Colon (tissue), 2 donors: ENCODE results near the gene PACSIN2.
A peak's percentile ranks its signal among the peaks of the same experiment; 100 is the strongest.
"Not testable (repeated sequence)": the region's sequence is repeated elsewhere in the genome, so short reads cannot be mapped to it uniquely, and the experiment has no call there.

Experiments used
- FAIRE-seq: peaks from 2 replicates; lab custom pipeline; 2012; peaks lifted over from hg19 to GRCh38; lab: Jason Lieb, UNC
- donor health status: control.
- donor health status: control.

PACSIN2 gene

DNA sequence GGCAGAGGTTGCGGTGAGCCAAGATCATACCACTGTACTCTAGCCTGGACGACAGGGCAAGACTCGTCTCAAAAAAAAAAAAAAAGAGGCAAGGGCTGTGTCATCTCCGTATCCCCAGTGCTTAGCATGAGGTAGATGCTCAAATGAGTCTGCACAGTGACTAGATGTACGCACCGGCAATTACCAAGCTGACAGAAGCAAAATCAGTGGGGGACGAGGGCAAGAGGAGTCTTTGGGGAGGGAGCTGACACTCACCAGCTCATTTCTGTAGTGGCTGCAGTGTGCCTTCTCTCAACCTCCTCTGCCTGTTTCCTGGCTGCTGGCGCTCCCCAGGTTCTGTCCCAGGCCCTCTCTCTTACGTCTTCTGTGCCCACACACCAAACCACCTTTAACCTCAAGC, 69.9 kb downstream of the PACSIN2 start:
- no peak for FAIRE-seq

GRCh38 chr22:42944409-42944808, 70.5 kb downstream of the PACSIN2 start:
- no peak for FAIRE-seq

DNA sequence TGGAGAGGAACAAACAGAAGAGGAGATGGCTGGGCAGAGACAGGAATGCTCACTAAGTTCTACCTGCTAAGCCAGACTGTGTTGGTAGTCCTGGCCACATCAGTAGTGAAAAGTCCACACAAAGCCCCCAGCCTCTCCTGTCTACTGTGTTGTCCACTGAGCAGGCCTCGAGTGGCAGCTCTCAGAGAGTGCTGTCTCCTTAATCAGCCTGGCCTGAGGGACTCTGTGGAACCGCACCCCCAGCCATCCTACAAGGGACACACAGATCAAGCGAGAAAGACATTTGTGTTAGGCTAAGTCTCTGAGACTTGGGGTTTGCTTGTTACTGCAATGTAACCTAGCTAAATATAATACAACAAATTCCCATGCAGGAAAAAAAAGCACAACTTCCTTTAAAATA, 71.0 kb downstream of the PACSIN2 start:
- FAIRE-seq, result no peak

GRCh38 chr22:42942351-42942750, 72.6 kb downstream of the PACSIN2 start:
- FAIRE-seq, result no peak

DNA sequence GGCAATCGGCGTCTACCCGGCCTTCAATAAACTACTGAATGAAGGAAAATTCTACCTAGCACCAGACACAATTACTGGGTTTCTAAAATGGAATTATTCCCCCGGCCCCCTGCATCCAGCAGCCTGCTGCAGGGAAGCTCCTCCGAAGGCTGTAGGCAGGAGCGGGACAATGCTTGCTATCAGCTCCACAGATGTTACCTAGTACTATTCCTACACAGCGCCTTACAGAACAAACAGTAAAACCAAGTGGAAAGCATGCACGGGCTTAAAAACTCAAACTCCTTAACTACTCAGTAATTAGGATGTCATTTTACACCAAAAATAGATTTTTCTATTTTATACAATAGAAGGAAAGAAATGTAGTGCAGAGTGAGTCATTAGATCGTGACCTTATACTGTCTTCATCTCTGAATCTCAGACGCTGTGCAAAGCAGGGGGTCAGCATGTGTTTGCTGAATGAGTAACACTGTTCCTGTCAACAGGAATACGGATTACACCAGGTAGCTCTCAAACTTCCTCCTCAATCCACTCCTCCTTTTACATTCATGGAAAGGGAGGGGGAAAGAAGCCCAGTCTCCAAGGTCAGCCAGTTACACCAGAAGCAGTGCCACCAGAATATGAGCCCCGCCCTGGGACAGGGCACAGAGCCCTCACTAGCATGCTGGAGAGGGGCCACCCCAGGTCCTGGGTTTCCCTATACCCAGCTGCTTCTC, 74.9 kb downstream of the PACSIN2 start:
- FAIRE-seq, result no peak

- FAIRE-seq, result no peak
These were observed 75.5 kb downstream of the PACSIN2 start for GRCh38 chr22:42939451-42939881.

GRCh38 chr22:42938976-42939375, 76.0 kb downstream of the PACSIN2 start:
- no peak for FAIRE-seq

DNA sequence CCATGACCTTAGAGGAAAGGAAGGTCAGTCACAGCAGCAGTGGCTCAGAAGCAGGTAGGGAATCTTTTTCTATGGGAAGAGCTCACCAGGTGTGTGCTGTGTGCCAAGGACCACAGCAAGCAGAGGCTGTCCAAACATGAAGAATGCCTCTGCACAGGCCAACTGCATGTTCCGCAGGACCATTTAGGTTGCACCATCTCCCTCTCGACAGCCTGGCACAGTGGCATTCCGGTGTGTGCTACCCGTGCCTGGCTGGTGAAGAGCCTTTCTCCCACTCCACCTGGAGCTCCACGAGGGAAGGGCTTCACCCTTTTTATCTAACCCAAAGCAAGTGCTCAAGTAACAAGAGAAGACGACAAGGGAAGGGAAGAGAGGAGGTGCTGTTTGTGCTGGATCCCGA, 76.5 kb downstream of the PACSIN2 start:
- FAIRE-seq, result no peak

GRCh38 chr22:42937164-42937843, 77.6 kb downstream of the PACSIN2 start:
- FAIRE-seq, result no peak

DNA sequence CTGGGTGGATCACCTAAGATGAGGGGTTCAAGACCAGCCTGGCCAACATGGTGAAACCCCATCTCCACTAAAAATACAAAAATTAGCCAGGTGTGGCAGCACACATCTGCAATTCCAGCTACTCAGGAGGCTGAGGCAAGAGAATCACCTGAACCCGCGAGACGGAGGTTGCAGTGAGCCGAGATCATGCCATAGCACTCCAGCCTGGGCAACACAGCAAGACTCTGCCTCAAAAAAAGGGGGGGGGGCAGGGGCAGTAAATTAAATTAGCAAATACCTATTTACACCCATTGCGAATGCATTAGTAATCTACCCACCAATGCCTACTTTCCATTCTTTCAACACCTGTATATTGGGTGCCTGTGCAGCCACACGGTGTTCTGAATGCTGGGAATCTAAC, 78.3 kb downstream of the PACSIN2 start:
- FAIRE-seq, result not testable (repeated sequence)

- no peak for FAIRE-seq
These were observed 80.6 kb downstream of the PACSIN2 start for GRCh38 chr22:42934338-42934737.

- FAIRE-seq, result peak; percentile 41
These were observed 81.4 kb downstream of the PACSIN2 start for GRCh38 chr22:42933485-42934091.

- no peak for FAIRE-seq
These were observed 82.0 kb downstream of the PACSIN2 start for GRCh38 chr22:42932857-42933484.

- no peak for FAIRE-seq
These were observed 82.8 kb downstream of the PACSIN2 start for GRCh38 chr22:42932197-42932519.

DNA sequence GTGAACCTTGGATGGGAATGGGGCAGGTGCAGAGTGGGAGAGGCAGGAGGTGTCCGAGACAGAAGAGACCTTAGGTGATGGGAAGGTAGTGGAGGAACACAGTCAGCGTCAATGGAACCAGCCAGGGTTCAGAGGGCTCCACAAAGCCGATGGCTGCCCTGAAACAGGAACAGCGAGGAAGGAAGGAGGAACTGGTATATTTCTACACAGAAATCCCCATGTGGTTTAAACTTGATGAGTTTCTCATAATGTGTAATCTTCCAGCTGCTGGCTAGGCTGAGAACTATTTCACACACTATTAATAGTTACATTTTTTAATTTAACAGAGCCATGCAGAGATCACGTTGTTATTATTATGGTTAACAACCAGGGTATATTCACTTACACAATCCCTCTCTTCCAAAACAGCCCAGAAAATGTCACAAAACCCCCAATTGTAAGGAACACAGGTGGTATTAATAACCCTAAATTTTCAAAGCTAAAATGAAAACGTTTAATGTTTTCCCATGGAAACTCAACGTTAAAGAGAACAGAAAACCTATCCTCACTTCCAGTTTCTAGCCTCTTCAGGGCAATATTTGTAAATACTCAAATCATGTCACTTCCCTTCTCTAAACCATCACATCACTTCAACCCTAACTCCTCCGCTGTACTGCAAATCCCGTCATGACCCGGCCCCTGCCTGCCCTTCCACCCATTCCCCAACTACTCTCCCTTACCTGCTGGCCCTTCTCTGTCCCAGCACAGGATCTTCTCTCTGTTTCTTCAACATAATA, 83.3 kb downstream of the PACSIN2 start:
- FAIRE-seq, result no peak

DNA sequence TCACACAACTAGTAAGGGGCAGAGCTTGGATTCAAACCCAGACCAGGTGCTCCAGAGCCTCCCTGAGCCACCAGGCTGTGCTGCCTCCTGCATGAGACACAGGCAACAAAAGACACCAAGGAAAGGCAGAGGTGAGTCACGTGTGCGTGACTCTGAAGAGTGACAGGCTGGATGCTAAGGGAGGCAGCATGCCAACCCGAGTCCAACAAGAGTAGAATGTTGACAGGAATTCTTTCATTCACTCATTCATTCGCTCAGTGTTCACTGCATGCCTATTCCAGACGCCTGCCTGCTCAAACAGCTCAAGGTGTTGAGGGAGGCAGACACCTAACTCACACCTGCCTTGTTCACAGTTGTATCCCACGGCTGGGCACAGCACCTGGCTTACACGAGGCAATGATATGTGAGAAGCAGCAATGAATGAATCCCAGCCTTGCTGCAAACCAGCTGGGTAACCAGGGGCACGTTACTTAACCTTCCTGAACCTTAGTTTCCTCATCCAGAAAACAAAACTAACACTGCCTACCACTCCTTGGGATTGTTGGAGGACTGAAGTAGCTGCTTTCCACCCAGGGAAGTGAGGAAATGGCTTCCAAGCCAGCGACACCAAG, 84.0 kb downstream of the PACSIN2 start:
- FAIRE-seq, result no peak

GRCh38 chr22:42929838-42930155, 85.2 kb downstream of the PACSIN2 start:
- no peak for FAIRE-seq

DNA sequence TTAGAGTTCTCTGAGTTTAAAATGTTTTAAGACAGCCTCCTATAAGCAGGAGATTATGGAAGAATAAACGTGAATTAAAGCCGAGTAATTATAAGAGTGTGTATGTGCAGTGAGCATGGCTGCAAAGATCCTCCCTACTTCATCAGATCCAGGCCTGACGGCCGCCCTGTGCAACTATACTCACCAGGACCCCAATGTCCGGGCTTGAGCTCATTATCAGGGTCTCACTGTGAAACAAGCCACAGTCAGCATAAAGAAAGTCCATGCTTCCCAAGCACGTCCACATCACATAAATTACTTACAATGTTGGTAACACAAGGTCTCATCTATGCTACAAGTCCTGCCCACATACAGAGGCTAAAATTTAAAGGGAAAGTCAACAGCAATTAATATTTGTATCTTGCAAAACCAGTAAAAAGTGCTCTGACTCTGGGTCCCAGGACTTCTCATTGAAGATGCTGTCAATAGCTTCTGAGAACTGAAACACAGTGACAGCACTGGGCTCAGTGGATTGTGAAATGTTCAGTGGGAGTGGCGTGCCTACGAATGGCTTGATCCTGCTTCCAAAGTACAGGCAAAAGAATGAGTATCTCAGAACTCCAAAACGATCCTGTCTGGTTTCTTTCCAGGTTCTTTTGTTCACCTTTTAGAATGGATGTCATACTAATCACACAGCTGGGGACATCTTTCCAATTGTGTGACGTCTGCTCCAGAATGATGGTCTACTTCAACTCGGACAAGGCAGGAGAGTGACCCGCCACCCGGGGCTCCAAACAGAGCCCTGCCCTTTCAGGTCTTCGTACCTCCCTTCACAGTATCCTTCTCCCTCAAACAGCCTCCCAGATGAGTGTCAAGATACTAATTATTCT, 85.7 kb downstream of the PACSIN2 start:
- FAIRE-seq, result no peak

DNA sequence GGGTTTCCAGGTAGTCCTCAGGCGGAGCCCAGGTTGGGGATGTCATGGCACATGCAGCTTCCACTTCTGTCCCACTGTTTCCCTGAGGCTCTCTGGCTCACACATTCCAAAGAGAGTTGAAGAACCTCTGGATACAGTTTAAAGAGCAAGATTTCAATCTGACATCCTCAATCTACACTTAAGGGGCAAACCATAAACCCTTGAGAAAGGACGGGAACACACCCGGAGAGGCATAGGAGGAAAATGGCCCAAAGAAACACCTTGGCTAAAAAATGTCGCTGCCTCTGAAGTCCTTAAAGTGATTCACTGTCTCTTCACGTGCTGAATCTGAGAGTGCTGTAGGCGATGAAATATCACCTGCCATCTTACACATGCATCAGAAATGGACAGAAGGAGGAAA, 87.0 kb downstream of the PACSIN2 start:
- no peak for FAIRE-seq

DNA sequence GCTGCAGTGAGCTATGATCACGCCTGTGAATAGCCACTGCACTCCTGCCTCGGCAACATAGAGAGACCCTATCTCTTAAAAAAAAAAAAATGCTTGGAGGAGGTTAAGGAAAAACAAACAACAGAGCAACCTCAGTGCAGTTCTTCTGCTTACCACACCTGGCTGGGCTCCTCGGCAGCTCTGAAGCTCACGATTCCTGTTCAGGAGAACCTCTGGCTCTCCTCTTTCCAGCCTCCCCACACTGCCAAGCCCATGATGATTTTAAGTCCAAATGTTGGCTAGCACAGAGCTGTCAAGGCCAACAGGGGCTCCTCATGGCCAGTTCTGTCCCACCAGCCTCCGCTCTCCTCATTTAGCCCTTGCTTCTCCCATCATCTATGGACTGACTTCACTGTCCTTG, 88.2 kb downstream of the PACSIN2 start:
- FAIRE-seq, result no peak

DNA sequence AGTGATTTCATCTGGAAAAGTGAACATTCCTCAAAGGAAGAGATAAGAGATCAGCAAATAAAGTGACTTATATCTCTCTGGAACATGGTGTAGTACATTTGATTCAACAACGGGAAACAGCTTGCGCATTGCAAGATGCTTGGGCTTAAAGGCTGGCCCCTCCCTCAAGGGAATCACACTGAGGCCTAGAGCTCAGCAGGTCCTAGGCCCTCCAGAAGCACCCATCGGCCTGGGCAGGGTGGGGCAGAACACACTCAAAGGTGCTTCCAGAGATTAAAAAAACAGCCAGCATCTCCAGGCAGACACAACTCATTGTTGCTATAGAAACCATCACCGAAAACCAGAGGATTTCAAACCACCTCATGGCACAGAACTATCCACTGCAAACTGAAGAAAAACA, 88.8 kb downstream of the PACSIN2 start:
- FAIRE-seq, result no peak
